Esophagus muscularis mucosa (tissue), 3 donors: Measurements from ENCODE around the gene NAA15.

Experiments
- POLR2A ChIP-seq: fragments of 450-650 bp; IDR thresholded peaks from one replicate; pipeline ENCODE4 v1.6.1; 2017; ENCODE audit warnings: antibody characterized with exemption, moderate library complexity, mild to moderate bottlenecking, low read depth
- POLR2AphosphoS5 ChIP-seq, 2 donors: sonication (generic); formaldehyde crosslinking; IDR thresholded peaks; one replicate each; pipeline ENCODE4 v1.6.1; 2017; ENCODE audit warnings: antibody characterized with exemption in 2 of 2
- TF ChIP-seq, protein P1 (sequence below), 3 experiments: fragments of 200-600 bp in 2 of 3; fragments of 450-650 bp in 1 of 3; sonication (generic) in 2 of 3; IDR thresholded peaks; one replicate each; pipeline ENCODE4 v1.5.1; 2017 to 2019; ENCODE audit warnings: antibody characterized with exemption in 3 of 3, mild to moderate bottlenecking in 2 of 3, moderate library complexity in 1 of 3

GRCh38 chr4:139295942-139296299 is 5.4 kb upstream of the NAA15 start:
- TF ChIP-seq, protein P1, sequence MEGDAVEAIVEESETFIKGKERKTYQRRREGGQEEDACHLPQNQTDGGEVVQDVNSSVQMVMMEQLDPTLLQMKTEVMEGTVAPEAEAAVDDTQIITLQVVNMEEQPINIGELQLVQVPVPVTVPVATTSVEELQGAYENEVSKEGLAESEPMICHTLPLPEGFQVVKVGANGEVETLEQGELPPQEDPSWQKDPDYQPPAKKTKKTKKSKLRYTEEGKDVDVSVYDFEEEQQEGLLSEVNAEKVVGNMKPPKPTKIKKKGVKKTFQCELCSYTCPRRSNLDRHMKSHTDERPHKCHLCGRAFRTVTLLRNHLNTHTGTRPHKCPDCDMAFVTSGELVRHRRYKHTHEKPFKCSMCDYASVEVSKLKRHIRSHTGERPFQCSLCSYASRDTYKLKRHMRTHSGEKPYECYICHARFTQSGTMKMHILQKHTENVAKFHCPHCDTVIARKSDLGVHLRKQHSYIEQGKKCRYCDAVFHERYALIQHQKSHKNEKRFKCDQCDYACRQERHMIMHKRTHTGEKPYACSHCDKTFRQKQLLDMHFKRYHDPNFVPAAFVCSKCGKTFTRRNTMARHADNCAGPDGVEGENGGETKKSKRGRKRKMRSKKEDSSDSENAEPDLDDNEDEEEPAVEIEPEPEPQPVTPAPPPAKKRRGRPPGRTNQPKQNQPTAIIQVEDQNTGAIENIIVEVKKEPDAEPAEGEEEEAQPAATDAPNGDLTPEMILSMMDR (IDR thresholded peaks at IDR 0.05) = no peak
- no peak for TF ChIP-seq POLR2A
- no peak for TF ChIP-seq POLR2AphosphoS5 (IDR thresholded peaks at IDR 0.05)
